NCI-H1105 treated with DMSO at 0.1 percent for 48 hours (cell line): ENCODE results near the gene TSHZ2.
"Not testable (repeated sequence)": the region's sequence is repeated elsewhere in the genome, so short reads cannot be mapped to it uniquely, and the experiment has no call there.

Source experiments
- DNase-seq: peaks from one replicate; lab custom pipeline; 2025; lab: John Stamatoyannopoulos, UW

Gene TSHZ2

DNA sequence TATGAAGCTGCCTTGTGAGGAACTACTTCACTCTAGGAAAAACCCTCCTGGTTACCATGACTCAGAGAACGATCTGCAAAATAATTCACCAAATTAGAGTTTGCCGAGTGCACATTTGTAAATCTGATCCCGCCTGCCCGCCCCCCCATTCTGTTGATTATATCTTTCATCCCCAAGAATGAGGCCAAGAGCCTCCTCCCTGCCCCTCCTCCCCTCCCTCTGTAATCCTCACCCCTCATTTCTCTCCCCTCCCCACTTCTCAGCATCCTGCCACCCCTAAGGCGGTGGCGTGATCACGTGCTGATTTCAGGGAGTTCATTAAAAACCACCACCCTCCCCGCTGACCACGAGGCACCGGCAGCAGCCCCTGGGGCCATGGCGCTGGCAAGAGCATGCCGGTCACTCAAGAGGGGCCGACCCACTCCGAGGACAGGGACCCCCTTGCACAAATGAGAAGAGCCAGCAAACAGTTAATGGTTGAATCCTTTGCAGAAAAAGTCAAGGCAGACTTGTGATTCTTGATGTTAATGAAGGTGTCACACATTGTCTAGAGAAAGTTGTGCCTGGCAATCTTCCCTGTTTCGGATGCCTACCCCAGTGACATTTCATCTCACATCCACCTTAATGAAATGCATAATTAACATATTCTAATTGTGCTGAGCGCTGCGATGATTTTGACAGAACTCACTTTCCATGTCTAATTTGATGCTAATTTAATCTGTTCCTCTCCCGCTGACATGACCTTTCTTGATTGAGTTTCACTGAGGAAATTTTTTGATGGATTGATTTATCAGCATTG lies 373.6 kb downstream of the TSHZ2 start:
- no peak for DNase-seq

GRCh38 chr20:53346335-53346648 lies 374.1 kb downstream of the TSHZ2 start:
- DNase-seq, result no peak

DNA sequence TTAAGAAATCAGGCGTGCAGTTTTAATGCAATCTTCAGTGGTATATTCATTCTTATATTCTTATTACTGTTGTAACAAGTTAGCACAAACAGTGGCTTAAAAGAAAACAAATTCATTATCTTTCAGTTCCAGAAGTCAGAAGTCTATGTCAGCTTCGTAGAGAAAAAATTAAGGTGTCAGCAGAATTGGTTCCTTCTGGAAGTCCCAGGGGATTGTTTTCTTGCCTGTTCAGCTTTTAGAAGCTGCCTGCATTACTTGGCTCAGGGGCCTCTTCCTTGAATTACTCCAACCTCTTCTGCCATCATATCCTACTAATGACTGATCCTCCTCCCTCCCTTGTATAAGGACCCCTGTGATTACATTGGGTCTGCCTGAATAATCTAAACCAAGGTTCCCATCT lies 377.6 kb downstream of the TSHZ2 start:
- no peak for DNase-seq

DNA sequence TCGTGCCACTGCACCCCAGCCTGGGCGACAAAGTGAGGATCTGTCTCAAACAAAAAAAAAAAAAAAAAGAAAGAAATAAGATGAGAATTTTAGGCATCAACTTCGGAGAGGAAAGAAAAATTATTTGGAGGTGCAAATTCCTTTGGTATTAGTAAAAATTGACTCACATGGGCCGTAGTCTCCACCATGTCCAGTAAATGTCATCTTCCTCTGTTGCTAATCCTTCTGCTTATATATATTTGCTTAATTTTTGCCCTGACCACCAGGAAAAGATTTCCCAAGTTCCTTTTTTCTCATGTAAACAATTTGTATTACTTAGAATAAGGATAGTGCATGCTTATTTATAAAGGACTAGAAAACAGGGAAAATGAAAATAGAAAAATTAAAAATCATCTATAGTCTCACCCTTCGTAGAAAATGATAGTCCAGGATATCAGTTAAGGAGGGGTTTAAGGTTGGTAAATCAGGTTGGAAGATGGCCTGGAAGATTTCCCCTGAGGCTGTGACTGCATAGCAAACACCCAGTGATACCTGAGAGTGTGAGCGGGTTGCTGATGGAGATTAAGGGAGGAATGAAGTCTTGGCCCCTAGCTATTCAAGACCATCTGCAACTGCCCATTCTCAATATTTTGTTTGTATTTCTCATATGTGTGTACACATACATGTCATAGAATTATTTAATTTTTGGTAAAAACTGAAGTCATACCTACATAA lies 380.7 kb downstream of the TSHZ2 start:
- DNase-seq, result no peak

DNA sequence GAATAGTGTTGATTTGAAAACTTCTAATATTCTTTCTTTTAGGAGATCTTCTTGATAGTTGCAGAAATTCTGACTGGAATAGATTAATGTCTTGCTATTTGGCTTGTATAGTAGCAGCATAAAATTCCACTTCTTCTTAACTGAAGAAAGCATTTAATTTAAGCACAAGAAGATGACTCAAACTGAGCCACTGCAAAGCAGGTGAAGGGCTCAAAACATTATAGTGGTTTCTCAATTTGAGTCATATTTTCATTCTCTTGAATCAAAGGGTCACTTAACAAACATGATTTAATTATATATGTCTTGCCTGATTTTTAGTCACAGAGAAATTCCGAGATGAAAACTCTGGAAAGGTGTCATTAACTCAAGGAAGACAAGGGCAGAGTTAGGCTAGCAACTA lies 382.2 kb downstream of the TSHZ2 start:
- DNase-seq, result no peak

DNA sequence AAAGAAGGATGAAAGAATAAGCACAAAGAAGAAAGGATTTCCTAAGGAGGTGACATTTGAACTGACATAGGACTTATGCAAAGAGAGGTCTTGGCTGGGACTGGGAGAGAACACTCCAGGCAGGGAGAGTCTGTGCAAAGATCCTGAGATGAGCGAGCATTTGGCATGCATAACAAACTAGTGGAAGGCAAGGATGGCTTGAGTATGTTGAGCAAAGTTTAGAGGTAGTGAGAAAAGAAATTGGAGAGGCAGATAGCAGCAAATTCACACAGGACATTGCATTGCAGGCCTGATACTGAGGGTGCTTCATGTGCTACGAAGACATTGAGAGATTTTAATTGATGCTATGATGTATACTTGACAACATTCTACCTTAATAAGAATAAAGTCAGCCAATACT lies 383.6 kb downstream of the TSHZ2 start:
- no peak for DNase-seq

GRCh38 chr20:53359425-53359824 lies 387.3 kb downstream of the TSHZ2 start:
- no peak for DNase-seq

GRCh38 chr20:53360852-53361251 lies 388.7 kb downstream of the TSHZ2 start:
- DNase-seq, result no peak

DNA sequence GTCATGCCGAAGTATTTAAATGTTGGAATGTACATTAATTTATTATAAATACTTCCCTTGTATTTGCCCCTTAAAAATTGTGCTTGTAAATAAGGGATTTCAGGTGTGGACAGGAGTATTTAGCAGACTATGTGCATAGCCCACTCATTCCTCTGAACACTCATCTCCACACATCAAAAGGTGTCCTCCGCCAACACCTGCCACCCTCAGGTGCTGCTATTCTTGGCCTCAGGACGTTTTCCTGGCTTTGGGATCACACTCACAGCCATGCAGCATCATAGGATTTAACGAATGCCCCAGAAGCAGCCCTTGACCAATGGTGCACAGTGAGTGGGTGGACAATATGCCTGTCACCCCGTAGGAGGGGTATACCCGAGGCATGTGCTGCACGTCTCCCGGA lies 390.6 kb downstream of the TSHZ2 start:
- DNase-seq, result no peak

- no peak for DNase-seq
Measured at GRCh38 chr20:53364646-53365045, 392.5 kb downstream of the TSHZ2 start.

DNA sequence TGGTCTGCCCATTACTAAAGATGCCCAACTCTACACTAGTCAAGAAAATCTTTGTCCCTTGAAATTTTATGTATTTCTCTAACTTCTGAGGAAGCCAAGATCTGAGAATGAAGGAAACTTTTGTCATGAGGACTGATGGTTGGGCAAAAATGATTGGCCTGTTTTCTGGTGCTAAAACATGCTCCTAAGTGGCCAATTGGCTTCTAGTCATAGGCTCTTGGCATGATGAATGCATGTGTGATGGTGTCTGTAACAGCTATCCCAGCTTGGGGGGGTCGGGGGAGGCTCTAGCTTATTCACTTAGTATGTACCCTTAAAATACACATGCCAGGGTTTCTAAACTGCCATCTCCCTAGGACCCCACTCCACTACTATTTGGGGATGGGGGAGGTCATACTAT lies 392.9 kb downstream of the TSHZ2 start:
- DNase-seq, result no peak

- DNase-seq, result no peak
Measured at GRCh38 chr20:53365539-53366075, 393.4 kb downstream of the TSHZ2 start.

GRCh38 chr20:53366928-53367327 lies 394.8 kb downstream of the TSHZ2 start:
- DNase-seq, result not testable (repeated sequence)

GRCh38 chr20:53369871-53370270 lies 397.7 kb downstream of the TSHZ2 start:
- DNase-seq, result no peak

DNA sequence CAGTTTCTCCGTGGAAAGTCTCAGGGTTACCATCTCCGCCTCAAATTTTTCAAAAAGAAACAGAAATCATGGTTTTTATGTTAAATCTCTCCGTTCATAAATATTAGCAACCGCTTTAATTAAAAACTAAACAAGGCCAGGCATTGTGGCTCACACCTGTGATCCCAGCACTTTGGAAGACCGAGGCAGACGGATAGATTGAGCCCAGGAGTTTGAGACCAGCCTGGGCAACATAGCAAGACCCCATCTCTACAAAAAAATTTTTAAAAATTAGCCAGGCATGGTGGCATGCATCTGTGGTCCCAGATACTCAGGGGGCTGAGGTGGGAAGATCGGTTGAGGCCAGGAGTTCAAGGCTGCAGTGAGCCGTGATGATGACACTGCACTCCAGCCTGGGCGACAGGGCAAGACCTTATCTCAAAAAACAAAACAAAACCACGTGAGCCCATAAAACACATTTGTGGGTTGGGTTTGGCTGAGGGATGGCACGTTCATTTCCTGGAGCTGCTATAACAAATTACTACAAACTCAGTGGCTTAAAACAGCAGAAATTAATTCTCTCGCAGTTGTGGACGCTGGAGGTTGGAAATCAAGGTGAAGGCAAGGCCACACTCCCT lies 398.3 kb downstream of the TSHZ2 start:
- DNase-seq, result no peak

- no peak for DNase-seq
Measured at GRCh38 chr20:53371216-53371615, 399.1 kb downstream of the TSHZ2 start.

DNA sequence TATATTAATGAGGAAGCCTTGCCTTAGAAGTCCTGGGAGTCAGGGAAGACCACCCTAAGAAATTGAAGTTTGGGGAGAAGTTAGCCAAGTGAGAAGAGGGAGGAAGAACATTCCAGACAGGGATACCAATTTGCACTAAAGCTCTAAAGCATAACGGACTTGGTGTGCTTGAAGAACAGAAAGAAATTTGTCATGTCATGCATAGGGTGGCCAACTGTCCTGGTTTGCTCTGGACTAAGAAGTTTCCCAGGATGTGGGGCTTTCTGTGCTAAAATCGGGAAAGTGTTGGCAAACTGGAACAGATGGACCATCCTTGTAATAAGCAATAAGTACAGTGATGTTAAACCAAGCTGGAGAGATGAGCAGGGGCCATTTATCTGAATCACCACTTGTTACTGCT lies 403.9 kb downstream of the TSHZ2 start:
- DNase-seq, result no peak

DNA sequence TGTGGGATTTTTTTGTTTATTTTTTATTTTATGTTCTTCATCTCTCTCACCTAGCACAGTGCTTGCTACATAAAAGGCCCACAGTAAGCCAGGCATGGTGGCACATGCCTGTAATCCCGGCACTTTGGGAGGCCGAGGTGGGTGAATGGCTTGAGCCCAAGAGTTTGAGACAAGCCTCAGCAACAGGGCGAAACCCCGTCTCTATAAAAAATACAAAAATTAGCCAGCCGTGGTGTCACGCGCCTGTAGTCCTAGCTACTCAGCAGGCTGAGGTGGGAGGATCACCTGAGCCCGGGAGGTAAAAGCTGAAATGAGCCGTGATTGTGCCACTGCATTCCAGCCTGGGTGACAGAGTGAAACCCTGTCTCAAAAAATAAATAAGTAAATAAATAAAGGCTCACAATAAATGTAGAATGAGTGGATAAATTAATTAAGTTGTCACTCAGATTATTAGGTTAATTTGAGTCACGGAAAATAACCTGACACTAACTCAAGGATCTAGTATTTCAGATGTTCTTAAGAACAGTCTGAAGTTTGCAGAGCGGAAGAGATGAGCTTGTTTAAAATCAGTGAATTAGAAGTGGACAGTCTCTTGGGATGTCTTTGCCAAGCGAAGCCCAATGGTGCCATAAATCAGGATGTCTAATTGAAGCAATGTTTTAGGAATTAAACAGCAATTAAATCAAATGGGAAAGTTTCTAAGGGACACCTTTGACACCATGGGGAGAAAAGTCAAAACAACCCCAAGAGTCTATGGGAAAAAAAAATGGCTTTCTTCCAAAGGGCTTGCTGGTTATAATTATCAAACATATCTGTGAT lies 407.1 kb downstream of the TSHZ2 start:
- no peak for DNase-seq

- DNase-seq, result no peak
Measured at GRCh38 chr20:53379833-53380120, 407.6 kb downstream of the TSHZ2 start.

- DNase-seq, result no peak
Measured at GRCh38 chr20:53381568-53382262, 409.6 kb downstream of the TSHZ2 start.

- no peak for DNase-seq
Measured at GRCh38 chr20:53382263-53382844, 410.2 kb downstream of the TSHZ2 start.
